Heart left ventricle (tissue), 16 donors: ENCODE data around the gene FSTL3. TPM values are rescaled to one million over a fixed set of nuclear protein-coding genes. Genes with fewer than 3 reads are reported as not detected.
"Not testable (repeated sequence)": the region's sequence is repeated elsewhere in the genome, so short reads cannot be mapped to it uniquely, and the experiment has no call there.

ENCODE experiments used
- ATAC-seq, 4 donors: fragments of 200-7000 bp; cut with Tn5 transposase; one replicate each; pipeline ENCODE4 v1.9.1; 2020 to 2022; ENCODE audit warnings: moderate library complexity in 4 of 4, mild to moderate bottlenecking in 3 of 4, moderate number of reproducible peaks in 1 of 4
- DNase-seq, 5 donors: peaks; one replicate each; pipeline ENCODE4 v3.0.0-alpha.2; 2020
- H3K27ac ChIP-seq, 12 donors: fragments of 200-600 bp; sonication (generic) in 4 of 12; one replicate each; pipeline versions ENCODE4 v1.5.0 to v1.8.0; 2016 to 2022; ENCODE audit warnings: mild to moderate bottlenecking in 2 of 12
- H3K27me3 ChIP-seq, 9 donors: fragments of 200-600 bp; sonication (generic) in 2 of 9; one replicate each; pipeline versions ENCODE4 v1.5.1 to v1.8.0; 2016 to 2022; ENCODE audit warnings: mild to moderate bottlenecking in 3 of 9
- H3K36me3 ChIP-seq, 9 donors: fragments of 200-600 bp; sonication (generic) in 2 of 9; one replicate each; pipeline versions ENCODE4 v1.5.0 to v1.8.0; 2018 to 2022; ENCODE audit warnings: mild to moderate bottlenecking in 2 of 9
- H3K4me1 ChIP-seq, 12 donors: fragments of 200-600 bp; sonication (generic) in 4 of 12; one replicate each; pipeline versions ENCODE4 v1.5.0 to v1.8.0; 2016 to 2022; ENCODE audit warnings: mild to moderate bottlenecking in 3 of 12
- H3K4me3 ChIP-seq, 12 donors: fragments of 200-600 bp; sonication (generic) in 4 of 12; one replicate each; pipeline versions ENCODE4 v1.5.0 to v1.8.0; 2017 to 2022; ENCODE audit warnings: mild to moderate bottlenecking in 9 of 12, moderate library complexity in 4 of 12
- H3K9me3 ChIP-seq, 12 donors: fragments of 200-600 bp; sonication (generic) in 4 of 12; one replicate each; pipeline versions ENCODE4 v1.5.0 to v1.8.0; 2016 to 2022; ENCODE audit warnings: mild to moderate bottlenecking in 1 of 12
- POLR2A ChIP-seq, 2 donors: fragments of 450-650 bp; IDR thresholded peaks; one replicate each; pipeline ENCODE4 v1.6.1; 2017; ENCODE audit warnings: antibody characterized with exemption in 2 of 2, mild to moderate bottlenecking in 2 of 2, moderate library complexity in 2 of 2
- WGBS, 4 donors: extraction: QIAGEN DNeasy Blood & Tissue Kit in 2 of 4; methylation state at CpG; one replicate each; pipeline versions ENCODE4 v1.1.5 to v1.1.7; 2013 to 2018; 5-methylcytosine and 5-hydroxymethylcytosine counted together
- intact Hi-C, 10 donors: fragments of 100-400 bp; cut with DNase I; formaldehyde crosslinking; loops; one replicate each; pipeline versions ENCODE4 v1.11.1 to v1.14.2; 2022
- polyA plus RNA-seq, 2 donors: library from polyadenylated mRNA; stranded (reverse); fragments of 200-250 nt; gene quantifications; one replicate each; pipeline ENCODE4 v1.2.3, GENCODE V29; 2013
- total RNA-seq, 9 donors: library from RNA; depleted of rRNA in 2 of 9; stranded (reverse); fragments of >200 nt in 2 of 9; fragmentation: NEBNext Ultra II Directional in 3 of 9; extraction: Animal tissue kit (Norgen Biotek cat#: 25700) in 3 of 9; gene quantifications; one replicate each; pipeline versions ENCODE4 v1.1.0 to v1.2.4, GENCODE V29; 2016 to 2023
- TF ChIP-seq, protein P1 (sequence below), 12 donors: fragments of 200-600 bp; sonication (generic) in 4 of 12; IDR thresholded peaks; one replicate each; pipeline versions ENCODE4 v1.5.0 to v1.8.0; 2018 to 2022; ENCODE audit warnings: antibody characterized with exemption in 12 of 12, mild to moderate bottlenecking in 5 of 12
- donor health status: ischemic (EF 13 %, LVEDD 7.1; RV severe dilation, severe dysfunction).
- donor health status: healthy with polysubstance abuse.
- donor health status: DM: no; HTN: yes; CAD: no.
- donor health status: DM: no; HTN: no; CAD: no.
- donor health status: ischemic (EF 25% LVEDD 6.9; RV normal size, moderate dysfunction).
- donor health status: ischemic (EF 25% LVEDD 5.7; RV mildly dilated, moderate dysfunction).
- donor health status: healthy.
- donor health status: DM: yes; HTN: yes; CAD: no.
- donor health status: ischemic (EF 35%, LVEDD 5.7; RV mildly dilated, moderate dysfunction).
- donor health status: nonischemic (EF 11% LVEDD 7.7; RV severe dilation, severe dysfunction).
- donor health status: DM: yes; HTN: yes; CAD: no.
- donor health status: PGD.
- donor health status: ischemic (EF 29% LVEDD 5.4; RV normal size, mild dysfunction).
- donor health status: nonischemic (EF 23%, LVEDD 6.1; RV moderate dilation, normal function).

The FSTL3 gene
- total and polyA plus RNA-seq, 11 donors = 41.7 to 376 (median 119) TPM

DNA sequence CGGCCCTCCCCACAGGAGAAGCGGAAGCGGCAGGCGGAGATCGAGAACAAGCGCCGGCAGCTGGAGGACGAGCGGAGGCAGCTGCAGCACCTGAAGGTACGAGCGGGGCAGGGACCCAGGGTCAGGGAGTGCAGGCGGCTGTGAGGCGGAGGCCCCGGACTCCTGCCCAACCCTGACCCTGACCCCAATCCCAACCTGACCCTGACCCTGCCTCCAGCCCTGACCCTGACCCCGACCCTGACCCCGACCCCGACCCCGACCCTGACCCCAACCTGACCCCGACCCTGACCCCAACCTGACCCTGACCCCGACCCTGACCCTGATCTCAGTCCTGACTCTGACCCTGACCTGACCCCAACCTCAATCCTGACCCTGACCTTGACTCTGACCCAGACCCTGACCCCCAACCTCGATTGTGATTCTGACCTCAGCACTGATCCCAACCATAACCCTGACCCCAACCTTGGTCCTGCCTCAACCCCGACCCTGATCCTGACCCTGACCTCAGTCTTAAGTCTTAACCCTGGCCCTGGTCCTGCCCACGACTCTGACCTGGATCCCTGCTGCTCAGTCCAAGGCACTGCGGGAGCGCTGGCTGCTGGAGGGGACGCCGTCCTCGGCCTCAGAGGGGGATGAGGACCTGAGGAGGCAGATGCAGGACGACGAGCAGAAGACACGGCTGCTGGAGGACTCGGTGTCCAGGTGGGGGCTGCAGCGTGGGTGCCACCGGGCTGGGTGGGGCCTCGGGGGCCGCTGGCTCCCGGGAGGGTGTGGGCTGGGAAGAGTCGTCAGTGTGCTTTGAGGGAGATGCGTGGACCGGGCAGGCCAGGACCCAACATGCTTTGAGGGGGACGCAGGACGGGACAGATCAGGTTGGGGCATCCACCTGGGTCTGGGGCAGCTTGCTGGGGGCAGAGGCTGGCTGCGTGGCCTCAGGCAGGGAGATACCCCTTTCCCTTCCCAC lies 51.1 kb downstream of the FSTL3 start:
- H3K27ac ChIP-seq = peak overlapping the region; percentile 60 to 92 (median 84)
- no peaks in the 10 kb centered on the region for H3K9me3 ChIP-seq
- peaks cover 0 to 32% (median 20%) of the 10 kb centered on the region in 12 donors for H3K4me1 ChIP-seq
- ATAC-seq (peak in 2 of 4 donors; percentile 20 to 31), DNase-seq (no peak)
- intact Hi-C loops = loop anchor here in 1 of 10 donors (2.0 kb wide), 1 partner anchor 16 kb away; no protein-coding TSS in a partner anchor
- 68 to 83% (median 73%) methylated on average over 29 to 43 of the region's 43 CpGs for whole genome bisulfite sequencing, 4 donors
- no peak for TF ChIP-seq POLR2A (IDR thresholded peaks at IDR 0.05)
- TF ChIP-seq, protein P1, sequence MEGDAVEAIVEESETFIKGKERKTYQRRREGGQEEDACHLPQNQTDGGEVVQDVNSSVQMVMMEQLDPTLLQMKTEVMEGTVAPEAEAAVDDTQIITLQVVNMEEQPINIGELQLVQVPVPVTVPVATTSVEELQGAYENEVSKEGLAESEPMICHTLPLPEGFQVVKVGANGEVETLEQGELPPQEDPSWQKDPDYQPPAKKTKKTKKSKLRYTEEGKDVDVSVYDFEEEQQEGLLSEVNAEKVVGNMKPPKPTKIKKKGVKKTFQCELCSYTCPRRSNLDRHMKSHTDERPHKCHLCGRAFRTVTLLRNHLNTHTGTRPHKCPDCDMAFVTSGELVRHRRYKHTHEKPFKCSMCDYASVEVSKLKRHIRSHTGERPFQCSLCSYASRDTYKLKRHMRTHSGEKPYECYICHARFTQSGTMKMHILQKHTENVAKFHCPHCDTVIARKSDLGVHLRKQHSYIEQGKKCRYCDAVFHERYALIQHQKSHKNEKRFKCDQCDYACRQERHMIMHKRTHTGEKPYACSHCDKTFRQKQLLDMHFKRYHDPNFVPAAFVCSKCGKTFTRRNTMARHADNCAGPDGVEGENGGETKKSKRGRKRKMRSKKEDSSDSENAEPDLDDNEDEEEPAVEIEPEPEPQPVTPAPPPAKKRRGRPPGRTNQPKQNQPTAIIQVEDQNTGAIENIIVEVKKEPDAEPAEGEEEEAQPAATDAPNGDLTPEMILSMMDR (IDR thresholded peaks at IDR 0.05) = no peak
- peak overlapping the region in 1 of 12 donors; percentile 11 for H3K4me3 ChIP-seq
- H3K27me3 ChIP-seq = peaks cover 0 to 3% (median 0%) of the 10 kb centered on the region in 9 donors
- peaks cover 0 to 22% (median 3%) of the 10 kb centered on the region in 9 donors for H3K36me3 ChIP-seq

DNA sequence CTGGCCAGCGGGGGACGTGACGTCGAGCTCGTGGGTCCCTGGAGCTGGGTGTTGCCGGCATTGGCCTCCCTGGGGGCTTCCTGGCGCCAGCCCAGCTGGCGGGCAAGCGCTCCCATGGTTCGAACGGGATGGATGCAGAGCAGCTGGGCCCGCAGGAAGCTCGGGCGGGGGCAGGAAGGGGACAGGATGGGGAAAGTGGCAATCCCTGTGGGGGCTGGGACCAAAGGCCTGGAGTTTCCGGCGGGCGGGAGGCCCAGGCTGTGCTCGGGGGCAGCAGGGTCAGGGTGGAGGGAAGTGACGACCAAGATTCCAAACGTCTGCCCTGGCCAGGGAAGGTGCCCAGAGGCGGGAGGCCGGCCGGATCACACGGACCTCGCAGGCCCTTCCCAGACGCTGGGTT lies 51.8 kb downstream of the FSTL3 start:
- Histone ChIP-seq H3K9me3 (no peaks in the 10 kb centered on the region), H3K36me3 (peaks cover 0 to 24% (median 3%) of the 10 kb centered on the region in 9 donors), H3K27ac (peak overlapping the region; percentile 60 to 92 (median 84)), H3K27me3 (no peaks in the 10 kb centered on the region), H3K4me1 (peaks cover 0 to 25% (median 15%) of the 10 kb centered on the region in 12 donors), H3K4me3 (peak overlapping the region in 1 of 12 donors; percentile 11)
- ATAC-seq (peak; percentile 80 to 91 (median 90)), DNase-seq (peak; percentile 81 to 93 (median 92))
- no peak for TF ChIP-seq POLR2A (IDR thresholded peaks at IDR 0.05)
- TF ChIP-seq, protein P1 (IDR thresholded peaks at IDR 0.05) = no peak
- intact Hi-C loops = no loop called here
- 31 to 65% (median 43%) methylated on average over 14 to 26 of the region's 26 CpGs for WGBS, 4 donors

GRCh38 chr19:729564-729963 lies 53.4 kb downstream of the FSTL3 start:
- ATAC-seq, H3K9me3 ChIP-seq, H3K27me3 ChIP-seq, intact Hi-C loops, DNase-seq, H3K4me3 ChIP-seq, H3K27ac ChIP-seq: not testable (repeated sequence)
- peaks cover 0 to 30% (median 17%) of the 10 kb centered on the region in 12 donors for H3K4me1 ChIP-seq
- 90 to 95% (median 93%) methylated on average over 14 to 15 of the region's 15 CpGs for WGBS, 4 donors
- peaks cover 0 to 29% (median 7%) of the 10 kb centered on the region in 9 donors for H3K36me3 ChIP-seq

DNA sequence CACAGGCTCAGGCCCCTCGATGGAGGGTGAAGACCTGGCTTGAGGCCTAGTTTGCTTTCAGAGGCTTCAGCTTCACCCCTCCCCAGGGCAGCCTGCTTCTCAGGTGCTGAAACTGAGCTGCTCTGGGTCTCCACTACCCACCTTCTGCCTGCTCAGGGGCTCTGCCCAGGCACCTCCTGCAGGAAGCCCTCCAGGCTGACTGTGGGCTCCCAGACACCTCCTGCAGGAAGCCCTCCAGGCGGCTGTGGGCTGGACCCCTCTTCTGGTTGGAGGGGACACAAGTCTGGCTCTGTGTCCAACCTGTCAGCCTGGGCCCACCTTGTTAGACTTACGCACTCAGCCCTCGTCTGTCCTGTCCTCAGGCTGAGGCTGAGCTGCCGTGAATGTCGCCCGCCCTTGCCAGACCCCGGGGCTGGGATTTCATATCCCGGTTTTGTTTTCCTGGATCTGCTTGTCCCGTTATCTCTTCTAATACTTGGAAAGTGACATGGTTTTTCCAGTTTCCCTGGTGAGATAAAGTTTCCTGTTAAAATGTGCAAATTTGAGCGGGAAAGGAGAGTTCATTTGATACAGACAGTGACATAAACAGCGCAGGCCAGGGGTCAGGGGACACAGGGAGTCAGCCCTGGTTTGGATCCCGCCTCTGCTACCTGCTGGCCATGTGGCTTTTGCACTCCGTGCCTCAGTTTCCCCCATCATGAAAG lies 53.9 kb downstream of the FSTL3 start:
- DNase-seq (no peak), ATAC-seq (no peak)
- TF ChIP-seq, protein P1 (IDR thresholded peaks at IDR 0.05) = no peak
- TF ChIP-seq POLR2A (IDR thresholded peaks at IDR 0.05) = no peak
- Histone ChIP-seq H3K27me3 (no peaks in the 10 kb centered on the region), H3K4me3 (no peak overlapping the region), H3K27ac (no peak overlapping the region), H3K9me3 (no peaks in the 10 kb centered on the region), H3K36me3 (peaks cover 0 to 32% (median 9%) of the 10 kb centered on the region in 9 donors), H3K4me1 (peaks cover 0 to 30% (median 17%) of the 10 kb centered on the region in 12 donors)
- intact Hi-C loops = loop anchor here in 3 of 10 donors (10.0 kb wide), 3 partner anchors 145 to 185 kb away; partner anchors contain the start of genes GZMM (in 2 of the 3) and HCN2 (in 1 of the 3)
- 58 to 75% (median 66%) methylated on average over 12 to 14 of the region's 14 CpGs for WGBS, 4 donors
